Activated T-helper 1 cell treated with anti-CD3 and anti-CD28 coated beads, Interleukin-2, amount 50 U/mL, for 16 hours (primary cell): ENCODE data around the gene SS18L1.
"Not testable (repeated sequence)": the region's sequence is repeated elsewhere in the genome, so short reads cannot be mapped to it uniquely, and the experiment has no call there.

Experiments
- DNase-seq, 2 donors: peaks; one replicate each; pipeline ENCODE4 v3.0.0-alpha.2; 2020; ENCODE audit warnings: low read depth in 1 of 2, low spot score in 1 of 2

The SS18L1 gene

DNA sequence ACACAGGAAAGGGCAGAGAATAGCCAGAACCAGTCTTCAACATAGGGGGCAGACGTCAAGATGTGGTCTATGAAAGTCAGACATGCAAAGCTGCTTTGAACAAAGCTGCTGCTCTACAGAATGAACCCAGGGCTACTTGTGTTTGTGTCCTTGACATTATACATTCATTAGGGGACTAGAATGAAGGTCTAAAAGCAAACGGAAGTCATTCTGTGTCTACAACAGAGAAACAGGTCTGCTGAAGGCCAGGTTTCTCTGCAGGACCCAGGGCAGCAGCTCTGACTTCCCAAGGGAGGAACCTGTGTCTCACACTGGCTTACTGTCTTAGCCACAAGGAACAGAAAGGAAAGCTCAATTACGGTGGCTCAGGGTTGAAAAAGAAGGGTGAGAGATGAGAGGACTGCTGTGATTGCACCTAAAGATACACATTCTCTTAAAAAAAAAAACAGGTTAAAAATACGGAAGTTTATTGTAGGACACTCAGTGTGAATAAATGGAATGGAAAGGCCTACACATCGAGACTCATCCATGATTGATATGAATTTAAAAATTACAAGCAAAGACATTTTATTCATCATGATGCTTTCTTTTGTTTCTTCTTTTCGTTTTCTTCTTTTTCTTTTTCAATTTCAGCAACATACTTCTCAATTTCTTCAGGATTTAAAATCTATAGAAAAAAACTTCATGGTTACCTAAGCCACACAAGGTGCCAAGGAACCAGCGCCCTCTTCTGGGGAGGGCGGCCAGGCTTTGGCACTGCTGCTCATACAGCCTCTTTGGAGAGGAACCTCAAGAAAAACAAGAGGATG is 7.1 kb upstream of the SS18L1 start:
- peak; percentile 37 to 53 for DNase-seq

DNA sequence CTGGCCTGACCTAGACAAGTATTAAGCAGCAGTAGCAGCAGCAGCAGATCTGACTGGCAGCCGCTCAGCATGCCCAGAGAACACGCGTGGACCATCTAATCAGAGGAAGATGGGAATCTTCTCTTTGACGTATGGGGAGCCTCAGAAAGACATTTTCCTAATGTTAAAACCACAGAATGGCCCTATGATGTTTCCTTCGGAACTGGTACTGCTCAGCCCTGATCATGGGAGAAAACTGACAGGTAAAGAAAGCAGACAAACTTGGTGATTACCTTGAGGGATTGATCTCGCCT is 6.5 kb upstream of the SS18L1 start:
- no peak for DNase-seq

DNA sequence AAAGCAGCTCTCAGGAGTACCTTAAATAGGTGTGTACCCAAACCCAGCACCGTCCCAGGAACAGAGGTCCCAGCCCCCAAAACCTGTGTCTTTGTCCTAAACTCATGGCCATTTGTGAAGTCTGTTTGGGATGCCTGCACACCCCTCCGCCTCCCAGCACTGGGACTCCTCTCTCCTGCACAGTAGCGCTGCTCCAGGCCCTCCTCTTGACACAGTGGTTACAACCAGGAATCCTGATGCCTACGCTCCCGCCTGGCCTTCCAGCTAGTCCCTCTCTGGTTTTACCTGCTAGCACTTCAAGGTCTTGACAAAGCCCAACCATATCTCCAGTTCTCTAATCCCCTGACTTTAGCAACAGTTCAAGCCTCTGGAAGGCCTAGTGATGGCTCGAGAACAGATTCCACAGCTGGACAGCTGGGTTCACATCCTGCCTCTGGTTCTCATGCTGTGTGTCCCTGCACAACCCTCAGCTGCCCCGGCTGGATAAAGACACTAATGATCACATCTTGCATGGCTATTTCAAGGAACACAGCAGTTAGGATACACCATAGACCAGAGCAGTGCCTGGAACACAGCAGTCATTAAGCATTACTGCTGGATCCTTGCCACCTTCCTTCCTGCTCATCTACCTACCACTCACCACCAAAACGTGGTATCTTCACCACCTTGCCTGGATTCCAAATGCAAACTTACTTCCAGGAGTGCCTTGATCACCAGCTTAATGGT is 5.9 kb upstream of the SS18L1 start:
- DNase-seq: no peak

DNA sequence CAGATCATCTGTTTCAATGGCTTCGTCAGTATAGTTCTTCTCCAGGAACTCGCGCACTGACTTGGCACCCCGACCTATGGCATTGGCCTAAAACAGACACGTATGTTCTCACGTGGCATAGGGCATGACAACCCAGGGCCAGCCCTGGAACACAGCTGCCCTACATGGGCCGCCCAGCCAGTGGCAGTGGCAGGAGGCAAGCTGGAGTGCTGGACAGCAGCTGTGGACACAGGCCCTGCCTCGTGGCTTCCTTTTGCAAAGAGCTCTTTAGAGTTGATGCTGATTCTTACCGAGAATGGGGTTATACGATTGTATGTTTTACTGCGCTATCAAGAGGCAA is 5.4 kb upstream of the SS18L1 start:
- DNase-seq: no peak

DNA sequence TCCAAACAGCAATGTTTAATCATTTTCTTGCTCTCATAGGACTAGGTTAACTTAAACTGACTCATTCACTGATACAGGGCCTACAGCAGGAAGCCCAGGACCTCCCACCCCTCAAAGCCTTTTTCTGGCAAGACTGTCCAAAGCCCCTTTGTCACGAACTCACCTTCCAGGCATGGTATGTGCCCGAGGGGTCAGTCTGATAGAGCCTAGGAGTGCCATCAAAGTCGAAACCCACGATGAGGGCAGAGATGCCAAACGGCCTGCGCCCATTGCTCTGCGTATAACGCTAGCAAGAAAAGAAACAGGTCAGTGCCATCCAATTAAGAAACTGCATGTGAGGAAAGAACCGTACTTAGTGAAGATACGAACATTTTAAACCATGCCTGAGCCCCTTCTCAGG is 4.7 kb upstream of the SS18L1 start:
- DNase-seq: no peak

DNA sequence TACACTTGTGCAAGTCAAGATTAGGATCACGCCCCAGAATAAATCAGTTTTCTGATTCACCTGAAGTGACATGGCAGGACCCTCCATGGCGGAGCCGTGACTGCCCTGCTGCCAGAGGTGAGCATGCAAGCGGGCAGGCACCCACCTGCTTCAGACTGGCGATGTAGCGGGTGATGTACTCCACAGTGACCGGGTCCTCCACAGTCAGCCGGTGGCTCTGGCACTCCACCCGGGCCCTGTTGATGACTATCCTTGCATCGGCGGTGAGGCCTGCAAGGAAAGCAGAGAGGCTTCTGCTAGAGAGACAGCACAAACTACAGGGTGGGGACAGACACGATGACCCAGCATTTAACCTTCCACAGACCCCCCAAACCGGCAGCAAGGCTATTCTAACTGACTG is 3.9 kb upstream of the SS18L1 start:
- no peak for DNase-seq

DNA sequence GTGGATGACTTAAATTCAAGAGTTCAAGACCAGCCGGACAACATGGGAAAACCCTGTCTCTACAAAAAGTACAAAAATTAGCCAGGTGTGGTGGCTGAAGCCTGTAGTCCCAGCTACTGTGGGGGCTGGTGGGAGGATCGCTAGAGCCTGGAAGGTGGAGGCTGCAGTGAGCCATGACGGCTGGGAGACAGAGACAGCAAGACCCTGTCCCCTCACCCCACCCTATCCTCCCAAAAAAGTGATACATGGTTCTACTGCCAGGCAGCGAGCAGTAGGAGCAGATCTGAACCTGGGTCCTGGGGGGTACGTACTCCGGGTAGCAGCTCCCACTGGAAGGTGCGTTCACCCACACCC is 2.5 kb upstream of the SS18L1 start:
- no peak for DNase-seq

DNA sequence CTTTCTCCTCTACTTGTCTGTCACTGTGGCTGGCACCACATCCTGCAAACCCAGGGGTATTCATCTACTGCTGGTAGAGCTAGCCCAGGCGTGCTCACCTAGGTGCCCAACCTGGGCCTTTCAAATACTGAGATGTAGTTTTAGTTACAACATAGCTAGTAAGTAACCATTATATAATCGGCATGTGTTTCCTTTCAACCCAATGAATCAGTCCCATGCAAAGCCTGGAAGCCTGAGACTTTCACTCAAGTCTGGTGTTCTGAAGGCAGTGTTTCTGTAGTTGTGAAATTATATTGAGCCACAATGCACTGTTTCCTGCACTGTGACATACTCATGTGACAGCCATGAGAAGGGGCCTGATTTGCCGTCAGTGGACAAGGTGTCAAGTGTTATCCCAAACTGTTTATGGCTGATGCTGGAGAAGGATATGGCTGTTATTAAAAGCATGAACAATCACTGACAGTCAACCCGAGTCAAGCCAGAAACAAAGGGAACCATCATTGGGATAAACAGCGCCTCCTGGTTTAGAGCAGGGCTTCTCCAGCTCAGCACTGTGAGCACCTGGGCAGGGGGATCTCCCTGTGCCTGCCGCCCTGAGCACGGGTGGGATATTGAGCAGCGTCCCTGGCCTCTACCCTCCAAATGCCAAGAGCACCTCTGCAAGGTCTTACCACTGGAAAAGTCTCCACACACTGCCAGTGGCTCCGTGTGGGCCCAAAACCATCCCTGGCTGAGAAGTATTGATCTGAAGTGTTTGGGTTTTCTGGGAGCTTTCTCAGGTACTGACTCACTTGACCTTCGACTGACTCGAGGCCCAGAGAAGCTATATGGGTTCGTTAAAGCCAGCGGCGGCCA is 1.9 kb upstream of the SS18L1 start:
- DNase-seq: no peak

DNA sequence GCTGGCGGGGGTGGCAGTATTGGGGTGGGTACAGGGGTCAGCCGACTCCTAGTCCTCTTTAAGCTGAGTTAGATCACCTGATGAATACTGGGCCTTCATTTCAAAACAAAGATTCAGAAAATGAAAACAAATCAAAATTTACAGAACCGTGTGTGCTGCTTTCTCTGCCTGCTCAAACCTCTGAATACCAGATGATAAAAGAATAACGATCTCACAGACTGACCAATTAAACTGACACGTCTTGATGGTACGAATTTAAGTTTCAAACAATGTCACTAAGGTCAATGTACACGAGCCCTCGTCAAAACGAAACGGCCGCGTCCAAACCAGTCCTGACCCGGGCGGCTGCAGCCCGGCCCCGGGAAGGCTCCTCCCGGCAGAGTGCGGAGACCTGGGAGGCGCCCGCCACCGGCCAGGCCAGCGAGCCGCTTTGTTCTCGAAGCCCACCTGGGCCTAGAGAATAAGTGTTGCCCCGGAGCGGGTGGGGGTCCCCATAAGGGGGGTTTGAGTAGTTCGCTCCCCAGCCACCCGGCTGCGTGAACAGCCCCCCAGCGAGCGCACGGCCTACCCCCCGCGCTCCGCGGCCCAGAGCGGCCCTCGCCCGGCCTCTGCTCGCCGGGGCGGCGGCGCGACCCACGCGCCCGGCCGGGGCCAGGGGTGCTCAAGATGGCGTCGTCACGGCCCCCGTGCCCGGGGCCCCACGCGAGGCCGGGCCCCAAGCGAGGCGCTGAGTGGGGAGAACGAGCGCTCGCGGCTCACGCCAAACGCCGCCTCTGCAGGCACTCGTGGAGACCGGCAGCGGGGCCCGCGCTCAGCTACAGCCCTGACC is 1.1 kb upstream of the SS18L1 start:
- no peak for DNase-seq

DNA sequence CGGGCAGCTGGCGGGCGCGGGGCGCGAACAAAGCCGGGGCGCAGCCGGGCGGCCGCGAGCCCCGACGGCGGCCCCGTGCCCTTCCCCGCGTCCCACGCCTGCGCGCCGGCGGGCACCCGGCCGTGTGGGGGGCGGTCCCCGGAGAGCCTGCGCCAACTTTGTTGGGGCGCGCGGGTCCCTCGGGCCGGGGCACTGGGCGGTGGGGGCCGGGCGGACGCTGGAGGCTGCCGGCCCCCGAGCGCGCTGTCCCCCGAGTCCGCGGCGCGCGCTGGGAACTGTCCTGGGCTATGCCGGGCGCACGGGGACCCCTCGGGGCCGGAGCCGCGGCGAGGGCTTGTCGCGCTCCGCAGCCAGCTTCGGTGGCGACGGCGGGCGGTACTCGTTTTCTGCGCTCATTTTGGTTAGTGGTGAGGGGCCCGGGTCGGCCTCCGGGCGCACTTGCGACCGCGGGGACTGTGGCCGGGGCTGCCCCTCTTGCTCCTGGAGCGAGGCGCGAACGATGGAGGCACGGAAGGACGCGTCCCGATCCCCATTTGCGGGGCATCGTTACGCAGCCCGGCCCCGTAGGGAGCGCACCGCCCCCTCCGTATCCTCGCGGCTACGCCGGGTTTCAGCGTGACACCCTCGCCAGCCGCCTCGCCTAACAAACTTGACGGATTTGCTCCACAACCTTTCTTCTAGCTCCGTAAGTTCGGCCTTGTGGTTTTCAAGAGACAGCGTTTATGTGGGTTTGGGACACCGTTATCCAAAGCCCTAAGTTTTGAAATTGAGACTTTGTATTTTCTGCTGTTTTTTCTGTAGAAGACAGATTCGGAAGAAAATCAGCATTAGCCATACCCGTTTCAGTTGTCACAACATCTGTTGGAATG is 622 bp downstream of the SS18L1 start:
- peak in 1 of 2 donors; percentile 36 for DNase-seq

DNA sequence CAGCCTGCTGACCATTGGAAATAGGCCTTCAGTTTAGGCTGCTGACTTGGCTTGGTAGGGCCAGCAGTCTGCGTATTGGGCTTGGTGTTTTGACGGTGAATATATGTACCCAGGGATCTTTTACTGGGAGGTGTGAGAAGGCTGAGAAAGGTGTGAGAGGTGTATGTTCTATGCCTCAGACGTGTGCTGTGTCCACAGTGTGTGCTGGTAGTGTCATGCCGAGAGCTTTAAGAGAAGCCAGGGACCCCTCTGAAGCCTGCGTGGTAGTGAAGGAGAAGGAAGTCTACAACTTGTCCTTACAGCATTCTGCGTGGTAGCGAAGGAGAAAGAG is 2.1 kb downstream of the SS18L1 start:
- no peak for DNase-seq

DNA sequence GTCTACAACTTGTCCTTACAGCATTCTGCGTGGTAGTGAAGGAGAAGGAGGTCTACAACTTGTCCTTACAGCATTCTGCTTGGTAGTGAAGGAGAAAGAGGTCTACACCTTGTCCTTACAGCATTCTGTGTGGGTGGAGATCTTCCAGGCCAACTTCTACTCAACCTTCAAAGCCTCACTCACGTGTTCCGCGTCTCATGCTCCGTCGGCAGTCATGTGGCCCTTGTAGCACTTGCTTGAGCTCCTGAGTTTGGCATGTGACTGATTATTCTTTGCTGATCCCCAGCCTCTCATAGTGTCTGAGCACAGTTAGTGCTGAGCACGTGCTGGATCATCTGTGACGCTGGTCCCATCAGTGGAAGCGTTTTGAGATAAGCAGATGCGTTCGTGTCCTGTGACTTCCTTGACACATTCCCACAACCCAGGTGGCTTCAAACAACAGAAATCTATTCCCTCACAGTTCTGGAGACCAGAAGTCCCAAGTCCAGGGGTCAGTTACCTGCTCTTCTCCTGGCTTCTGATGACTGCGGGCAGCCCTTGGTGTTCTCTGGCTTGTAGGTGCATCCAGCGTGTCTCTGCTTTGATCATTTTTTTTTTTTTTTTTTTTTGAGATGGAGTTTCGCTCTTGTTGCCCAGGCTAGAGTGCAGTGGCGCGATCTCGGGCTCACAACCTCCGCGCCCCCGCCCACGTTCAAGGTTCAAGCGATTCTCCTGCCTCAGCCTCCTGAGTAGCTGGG is 2.6 kb downstream of the SS18L1 start:
- DNase-seq: no peak

DNA sequence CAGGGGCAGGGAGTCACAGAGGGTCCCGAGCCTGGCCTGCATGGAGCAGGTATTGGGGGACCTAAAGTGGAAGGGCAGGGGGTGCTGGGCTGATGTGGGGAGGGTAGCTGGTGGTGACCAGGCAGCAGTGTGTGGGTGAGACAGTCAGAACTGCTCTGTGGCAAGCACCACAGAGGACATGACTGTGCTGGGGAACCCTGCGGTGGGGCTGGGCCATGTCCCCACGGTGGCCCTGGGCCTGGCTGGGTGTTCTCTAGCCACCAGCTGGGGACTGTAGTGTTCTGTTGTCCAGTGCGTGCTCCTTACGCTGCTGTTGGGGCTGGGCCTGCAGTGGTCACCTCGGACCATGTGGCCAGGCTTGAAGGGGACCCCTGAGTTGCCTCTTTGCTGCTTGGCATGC is 3.6 kb downstream of the SS18L1 start:
- DNase-seq: no peak

DNA sequence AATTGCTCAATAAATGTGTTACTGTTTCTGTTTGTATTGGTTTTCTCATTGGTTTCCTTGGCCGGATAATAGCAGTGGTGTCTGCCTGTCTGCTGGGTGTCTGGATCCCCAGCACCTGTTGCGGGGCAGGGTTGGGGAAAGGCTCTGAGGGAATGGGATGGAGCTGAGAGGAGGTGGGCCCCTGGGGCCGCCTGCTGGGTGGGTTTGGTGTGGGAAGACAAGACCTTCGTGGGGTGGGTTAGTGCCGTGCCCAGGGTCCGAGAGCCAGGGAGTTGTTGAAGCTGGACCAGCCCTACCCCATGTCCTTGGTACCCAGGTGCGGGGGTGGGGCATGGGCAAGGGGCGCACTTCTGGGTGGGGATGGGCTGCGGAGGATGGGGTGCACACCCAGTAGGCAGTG is 4.0 kb downstream of the SS18L1 start:
- DNase-seq: no peak

DNA sequence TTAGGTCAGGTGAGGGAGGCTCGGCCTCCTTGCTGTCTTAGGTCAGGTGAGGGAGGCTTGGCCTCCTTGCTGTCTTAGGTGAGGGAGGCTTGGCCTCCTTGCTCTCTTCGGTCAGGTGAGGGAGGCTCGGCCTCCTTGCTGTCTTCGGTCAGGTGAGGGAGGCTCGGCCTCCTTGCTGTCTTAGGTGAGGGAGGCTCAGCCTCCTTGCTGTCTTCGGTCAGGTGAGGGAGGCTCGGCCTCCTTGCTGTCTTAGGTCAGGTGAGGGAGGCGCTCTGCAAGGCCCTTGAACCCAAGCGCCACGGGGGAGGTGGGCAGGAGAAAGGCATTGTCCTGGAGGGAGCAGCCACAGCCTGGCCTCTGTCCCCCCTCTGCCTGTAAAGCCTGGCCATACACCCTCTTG is 4.8 kb downstream of the SS18L1 start:
- not testable (repeated sequence) for DNase-seq

DNA sequence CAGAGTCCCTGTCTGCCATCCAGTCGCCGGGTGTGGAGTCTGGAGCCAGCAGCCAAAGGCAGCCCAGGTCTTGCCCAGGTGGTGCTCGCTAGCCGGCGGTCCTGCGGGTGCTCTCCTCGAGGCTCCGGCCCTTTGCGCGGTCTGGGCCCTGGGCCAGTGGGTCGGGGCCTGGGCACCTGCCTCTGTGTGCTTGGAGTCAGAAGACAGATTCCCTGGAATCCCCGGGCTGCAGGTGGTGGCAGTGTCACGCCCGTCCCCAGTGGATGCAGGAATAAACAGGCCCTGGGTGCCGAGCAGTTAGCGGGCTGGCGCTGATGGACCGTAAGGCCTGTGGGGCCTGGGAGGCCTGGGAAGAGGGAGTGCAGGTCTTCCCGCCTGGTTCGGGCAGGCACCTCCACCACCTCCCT is 5.3 kb downstream of the SS18L1 start:
- DNase-seq: no peak

DNA sequence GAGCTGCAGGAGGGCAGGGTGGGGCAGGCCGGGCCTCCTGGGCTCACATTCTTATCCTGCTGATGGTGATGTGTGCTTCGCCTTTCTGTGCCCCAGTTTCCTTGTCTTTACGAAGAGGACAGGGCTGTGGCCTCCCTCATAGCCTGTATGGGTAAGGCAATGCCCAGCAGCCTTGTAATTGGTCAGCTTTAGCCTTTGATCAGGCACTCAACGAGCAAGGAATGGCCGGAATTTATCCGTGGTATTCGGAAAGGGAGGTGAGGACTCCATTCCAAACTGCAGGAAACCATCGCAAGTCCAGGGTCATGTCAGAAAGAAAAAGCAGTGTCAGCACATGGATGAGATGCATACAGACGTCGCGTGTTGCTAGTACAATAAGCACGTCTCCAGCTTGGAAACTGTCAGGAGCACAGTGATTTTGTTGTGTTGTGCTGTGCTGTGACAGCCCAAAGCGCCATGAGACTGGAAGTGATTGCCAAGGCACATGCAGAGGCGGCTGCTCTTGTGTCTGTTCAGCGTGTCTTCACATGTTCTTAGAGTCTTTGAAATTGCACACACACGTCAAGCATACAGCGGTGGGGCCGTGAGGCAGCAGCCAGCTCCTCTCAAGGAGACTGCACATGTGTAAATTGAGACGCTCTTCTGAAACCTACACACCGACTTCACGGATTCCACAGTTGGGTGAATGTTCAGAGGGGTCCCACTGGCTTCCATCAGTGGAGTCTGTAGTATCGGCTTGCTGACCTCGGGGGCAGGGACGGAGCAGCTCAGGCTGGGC is 6.2 kb downstream of the SS18L1 start:
- no peak for DNase-seq

DNA sequence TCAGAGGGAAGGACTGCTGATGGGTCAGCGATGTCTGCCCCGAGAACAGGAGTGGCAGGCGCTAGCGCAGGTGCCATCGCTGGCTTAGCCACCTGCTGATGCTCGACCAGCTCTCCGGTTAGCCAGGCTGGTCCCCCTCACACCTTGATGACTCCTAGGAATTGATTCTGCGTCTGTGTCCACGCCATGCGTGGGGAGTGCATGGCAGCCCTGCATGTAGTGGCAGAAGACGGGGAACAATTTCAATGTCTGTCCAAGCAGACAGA is 6.7 kb downstream of the SS18L1 start:
- DNase-seq: no peak

DNA sequence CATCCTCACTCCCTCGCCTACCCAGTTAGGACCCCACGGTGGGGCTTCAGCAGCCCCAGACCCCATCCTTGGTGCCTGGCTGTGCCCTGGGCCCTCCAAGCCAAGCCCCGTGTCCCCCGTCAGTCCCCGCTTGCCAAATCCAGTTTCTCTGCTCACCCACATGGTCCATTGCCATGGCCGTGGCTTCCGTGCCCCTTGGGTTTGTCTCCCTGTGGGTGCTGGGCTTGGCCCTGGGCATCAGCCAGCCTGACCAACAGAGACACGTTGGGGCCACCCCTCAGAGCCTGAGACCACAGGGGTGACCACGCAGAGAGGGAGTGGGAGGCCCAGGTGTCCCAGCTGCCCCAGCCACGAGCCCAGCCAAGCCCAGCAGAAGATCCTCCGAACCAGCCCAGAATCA is 7.7 kb downstream of the SS18L1 start:
- no peak for DNase-seq
